Renal cortex interstitium (tissue), 11 donors: Measurements from ENCODE around the gene DOCK1. TPM values are rescaled to one million over a fixed set of nuclear protein-coding genes. Genes with fewer than 3 reads are reported as not detected.

Source experiments
- DNase-seq, 11 donors: peaks; one replicate each; pipeline ENCODE4 v3.0.0-alpha.2; 2013; ENCODE audit warnings: low read depth in 9 of 11, low spot score in 4 of 11; ENCODE audit errors: extremely low read depth in 1 of 11
- polyA plus RNA-seq, 3 donors: library from polyadenylated mRNA; unstranded; fragments of 120-200 nt; gene quantifications; one replicate each; pipeline ENCODE4 v1.2.1, GENCODE V29; 2013; ENCODE audit not compliant: insufficient read length in 3 of 3

DOCK1 gene
- polyA plus RNA-seq, 3 donors, result 62.5 to 69.5 (median 64.8) TPM

DNA sequence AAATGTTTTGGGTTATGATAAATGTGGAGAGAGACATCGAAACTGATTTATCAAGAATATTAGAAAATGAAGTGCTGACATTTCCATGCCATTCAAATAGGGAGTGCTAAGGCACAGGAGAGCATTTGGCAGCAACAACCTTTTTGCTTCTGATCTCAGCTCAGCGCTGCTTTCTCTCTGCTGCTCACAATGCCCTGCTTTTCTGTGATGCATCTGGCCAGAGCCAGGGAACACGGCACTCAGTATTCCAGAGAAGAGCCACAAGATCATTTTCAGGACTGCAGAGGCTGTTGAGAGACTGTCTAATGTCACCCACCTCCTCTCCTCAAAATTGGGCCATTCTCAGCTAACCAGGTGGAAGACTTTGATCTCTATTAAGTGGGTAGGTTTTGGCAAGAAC is 263.0 kb downstream of the DOCK1 start:
- no peak for DNase-seq

DNA sequence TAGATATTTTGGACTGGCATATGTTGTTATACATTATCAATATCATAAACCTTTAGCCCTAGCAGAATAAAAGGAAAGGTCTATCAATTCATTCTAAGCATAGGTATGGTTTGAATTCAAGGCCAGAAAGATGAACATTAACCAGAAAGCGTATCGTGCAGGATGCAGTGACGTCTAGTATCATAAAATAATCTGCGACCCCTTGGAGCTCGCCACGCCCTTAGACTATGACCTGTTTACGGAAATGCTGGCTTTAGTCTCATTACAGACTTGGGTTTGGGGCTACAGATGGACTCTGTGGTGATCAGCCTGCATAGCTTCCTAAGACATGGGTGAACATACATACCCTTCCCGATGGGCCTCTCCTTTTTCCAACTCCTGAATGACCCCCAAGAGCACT is 269.6 kb downstream of the DOCK1 start:
- DNase-seq, result no peak

DNA sequence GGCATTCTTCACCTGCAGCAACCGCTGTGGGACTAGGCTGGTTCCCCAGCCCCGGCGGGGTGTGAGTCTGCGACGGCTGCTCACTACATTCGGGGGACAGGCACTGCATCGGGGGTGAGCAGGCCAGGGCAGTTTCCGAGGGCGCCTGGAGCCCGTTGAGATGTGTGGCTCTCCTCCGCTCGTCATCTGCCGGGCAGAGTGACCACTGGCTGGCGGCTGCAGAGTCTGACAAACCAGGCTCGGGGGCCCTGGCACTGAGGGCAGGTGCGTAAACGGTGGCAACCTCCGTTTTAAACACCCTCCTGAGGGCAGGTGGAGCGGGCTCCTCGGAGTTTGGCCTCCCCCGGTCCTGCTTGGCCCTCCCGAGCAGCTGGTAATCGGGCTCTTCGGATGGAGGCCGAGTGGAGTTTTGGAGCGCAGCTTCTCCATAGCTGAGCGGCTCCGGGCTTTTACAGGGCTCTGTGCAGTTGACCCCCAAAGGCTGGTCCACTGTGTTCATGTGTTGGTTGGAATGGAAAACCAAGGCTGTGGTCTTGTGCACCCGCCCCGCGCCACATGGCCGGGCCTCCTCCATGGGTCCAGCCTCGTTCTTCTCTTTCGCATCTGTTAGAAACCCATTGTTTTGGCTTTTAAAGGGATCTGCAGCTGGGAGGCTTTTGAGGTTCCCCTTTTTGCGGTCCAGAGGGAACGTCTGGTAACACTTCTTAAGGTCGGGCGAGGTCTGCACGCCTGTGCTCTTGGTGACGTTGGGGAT is 270.3 kb downstream of the DOCK1 start:
- no peak for DNase-seq

DNA sequence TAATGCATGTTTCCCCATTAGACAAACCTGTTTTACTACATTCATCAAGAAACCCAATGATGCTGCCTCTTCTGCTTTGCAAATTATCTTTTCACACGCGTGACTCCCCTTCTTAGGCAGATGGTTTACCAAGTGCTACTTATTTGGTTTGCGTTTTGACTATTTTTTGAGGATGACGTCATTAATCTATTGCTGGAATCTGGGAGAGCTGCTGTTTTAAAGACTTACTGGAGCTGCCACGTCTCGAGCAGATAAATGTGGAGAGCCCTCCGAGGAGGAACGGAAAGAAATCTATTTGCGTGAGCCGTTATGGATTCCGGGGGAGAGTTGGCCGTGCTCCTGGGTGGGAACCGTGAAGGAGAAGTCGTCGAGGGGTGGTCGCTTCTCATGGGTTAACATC is 271.4 kb downstream of the DOCK1 start:
- DNase-seq, result no peak

DNA sequence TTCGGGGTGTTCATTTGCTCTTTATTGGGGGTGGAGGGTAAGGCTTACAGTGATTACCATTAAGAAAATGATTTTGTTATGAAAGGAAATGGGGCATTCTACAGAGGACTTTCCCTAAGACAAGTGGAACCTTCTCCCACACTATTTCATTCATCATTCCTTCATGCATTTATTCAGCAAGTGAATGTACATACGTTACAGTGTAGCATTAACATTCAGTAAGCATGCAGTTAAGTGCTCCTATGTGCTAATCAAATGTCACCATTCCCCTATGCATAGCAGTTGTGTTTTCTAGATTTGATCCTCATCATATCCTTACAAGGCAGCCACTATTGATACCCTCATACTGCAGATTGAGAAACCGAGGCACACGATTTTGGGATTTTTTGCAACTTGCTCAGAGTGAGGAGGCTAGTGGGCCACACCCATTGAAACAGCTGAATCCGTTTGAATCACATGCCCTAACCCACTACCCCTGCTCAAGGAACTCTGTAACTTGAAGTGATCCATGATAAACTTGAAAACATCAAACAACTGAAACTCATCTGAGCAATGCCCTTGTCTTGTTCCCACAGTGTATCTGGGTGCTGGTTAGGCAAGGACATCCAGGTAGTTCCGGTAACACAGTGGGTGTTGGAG is 274.5 kb downstream of the DOCK1 start:
- DNase-seq, result no peak

DNA sequence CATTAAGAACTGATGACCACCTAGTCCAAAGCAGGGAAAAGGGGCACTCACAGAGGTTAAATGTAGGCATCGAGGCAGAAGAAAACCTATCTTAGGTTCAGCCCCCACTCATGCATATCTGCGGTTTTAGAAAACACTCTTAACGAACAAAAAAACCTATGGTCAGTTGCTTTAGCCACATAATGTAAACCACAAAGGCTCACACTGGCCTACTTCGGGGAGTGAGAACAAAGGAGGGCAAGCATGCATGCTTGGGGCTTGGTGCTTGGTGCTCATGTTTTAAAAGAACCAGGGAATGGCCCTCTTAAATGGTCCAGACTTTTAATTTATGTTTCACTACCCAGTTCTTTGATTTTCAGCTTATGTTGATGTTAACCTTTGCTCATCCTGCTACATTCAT is 276.9 kb downstream of the DOCK1 start:
- DNase-seq, result no peak

DNA sequence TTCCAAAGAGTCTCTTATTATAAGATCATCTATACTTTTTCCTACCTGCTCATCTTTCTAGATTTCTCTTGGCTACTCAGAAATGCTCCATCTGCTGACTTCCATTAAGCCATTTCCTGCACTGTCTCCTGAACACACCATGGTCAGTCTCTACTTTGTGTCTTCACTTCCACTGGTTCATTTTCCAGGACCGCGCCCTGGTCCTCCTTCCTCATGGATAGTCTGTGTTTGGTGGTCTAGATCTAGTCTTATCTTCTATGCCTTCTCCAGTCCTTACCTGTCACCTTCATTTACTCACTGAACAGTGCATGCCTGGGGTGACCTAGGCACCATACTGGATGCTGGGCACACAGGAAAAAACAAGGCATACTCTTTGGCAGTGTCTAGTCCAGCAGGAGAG is 279.4 kb downstream of the DOCK1 start:
- no peak for DNase-seq

DNA sequence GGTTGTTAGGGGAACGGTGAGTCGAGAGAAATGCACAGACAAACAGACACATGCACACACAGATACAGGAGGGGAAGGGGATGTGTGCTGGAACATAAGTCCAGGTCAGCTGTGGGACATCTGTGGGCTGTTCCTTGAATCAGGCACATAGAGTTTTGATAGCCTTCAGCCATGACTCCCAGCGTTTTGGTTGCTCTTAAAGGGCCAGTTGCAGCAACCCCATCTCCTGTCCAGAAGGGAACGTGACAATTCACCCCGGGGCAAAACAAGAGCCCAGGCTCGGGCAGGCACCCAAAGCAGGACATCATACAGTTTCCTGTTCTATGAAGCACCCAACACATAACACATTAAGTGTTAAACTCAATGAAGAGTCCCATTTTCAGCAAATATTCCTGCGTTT is 281.6 kb downstream of the DOCK1 start:
- DNase-seq, result no peak

DNA sequence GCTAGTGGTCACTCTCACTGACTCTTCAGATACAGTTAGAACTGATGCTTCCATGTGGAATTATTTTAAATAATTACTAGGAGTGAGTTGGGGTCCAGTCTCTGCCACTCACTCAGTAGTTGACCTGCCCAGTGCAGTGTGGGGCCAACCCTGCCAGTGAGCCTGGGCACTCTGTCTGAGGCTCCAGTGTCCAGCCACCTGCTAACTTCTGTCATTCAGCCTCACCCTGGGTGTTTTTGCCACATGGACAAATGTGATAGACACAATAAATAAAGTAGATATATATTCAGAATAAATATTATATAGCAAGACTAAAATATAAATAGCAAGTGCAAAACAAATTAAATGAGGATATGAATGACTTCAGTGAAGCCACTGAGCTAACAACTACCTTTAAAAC is 284.0 kb downstream of the DOCK1 start:
- DNase-seq, result no peak

DNA sequence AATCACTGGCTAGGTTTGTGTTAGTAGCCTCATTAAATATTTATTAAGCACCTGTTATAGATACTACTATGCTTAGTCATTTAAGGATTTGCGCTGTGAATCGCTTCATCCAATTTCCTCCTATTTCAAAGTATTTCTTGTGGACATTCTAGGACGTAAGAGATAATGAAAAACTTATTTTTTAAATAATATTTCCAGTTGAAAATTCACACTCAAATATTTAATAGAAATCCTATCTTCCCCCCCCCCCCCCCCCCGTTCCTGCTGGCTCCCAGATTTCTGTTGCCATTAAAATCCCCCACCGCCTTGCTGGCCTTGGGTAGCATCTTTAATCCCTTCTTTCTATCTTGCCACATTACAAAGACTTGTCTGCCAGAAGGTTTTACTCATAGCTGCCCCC is 285.2 kb downstream of the DOCK1 start:
- DNase-seq, result no peak

DNA sequence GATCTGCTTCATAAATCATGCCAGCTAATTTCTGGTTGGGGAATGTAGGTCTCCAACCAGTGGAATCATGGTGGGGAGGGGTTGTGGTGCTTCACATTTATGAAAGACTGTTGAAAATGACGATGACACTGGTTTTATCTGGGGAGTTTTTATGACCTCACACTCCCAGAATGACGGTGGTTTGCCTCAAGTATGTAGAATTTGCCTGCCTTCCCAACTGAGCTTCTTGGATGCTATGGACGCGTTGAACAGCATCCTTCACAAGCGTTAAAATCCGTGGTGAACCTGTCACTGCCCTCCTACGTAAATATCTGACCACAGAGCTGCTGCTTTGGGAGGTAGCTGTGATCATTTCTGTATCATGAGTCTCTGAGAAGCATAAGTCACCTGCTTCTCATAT is 287.9 kb downstream of the DOCK1 start:
- DNase-seq, result no peak

DNA sequence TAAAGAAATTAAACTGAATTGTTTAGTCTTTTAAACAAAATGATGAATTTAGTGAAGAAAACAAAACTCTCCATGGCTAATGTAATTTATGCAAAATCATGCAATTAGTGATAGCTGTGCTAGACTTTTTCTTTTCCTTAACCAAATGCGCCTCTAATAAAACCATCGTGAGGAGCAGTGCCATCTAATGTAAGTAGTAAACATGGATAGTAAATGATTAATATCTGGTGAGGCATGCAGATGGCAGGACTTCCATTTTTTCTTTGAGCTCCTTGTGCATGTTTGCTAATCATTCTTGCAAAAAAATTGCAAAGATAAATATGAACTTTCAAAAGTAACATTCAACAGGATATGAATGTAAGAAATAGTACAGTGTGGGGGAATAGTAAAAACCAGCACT is 288.9 kb downstream of the DOCK1 start:
- DNase-seq, result no peak

DNA sequence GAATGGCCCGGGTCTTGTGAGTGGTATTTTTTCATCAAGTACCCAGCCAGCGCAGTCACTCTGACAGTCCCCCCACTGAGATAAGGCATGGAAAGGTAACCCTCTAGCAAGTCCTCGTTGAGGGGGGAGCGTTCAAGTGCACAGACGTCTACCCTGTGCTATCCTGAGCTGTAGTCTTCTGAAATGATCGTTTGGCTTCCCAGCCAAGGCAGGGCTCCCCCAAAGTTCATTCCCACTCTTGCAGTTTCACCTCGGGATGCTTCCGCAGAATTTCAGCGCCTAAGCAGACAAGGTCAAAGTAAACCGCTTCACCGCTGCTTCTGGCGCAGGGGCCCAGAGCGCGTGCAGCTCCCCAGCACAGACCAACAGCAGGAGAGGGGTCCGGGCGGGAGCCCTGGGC is 289.4 kb downstream of the DOCK1 start:
- DNase-seq, result no peak

DNA sequence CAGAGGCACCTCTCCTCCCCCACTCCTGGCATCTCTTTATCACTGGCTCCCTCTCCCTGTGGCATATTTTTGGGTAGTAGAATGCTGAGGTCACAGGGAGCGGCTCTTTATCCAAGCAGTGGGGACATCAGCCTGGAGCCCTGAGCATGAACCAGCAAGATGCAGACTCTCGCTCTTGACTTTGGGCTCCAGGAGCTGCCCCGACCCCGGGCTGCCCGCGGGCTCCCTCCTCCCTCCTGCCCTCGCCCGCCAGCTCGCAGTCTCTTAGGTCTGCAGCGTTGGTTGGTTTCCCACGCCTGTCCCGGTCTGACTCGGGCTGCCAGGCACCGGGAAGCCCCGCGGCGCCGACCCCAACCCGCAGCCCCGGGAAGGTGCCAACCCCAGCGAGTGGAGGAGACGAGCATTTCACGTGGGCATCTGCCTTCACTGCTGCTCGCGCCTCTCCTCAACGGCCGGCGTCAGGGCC is 289.8 kb downstream of the DOCK1 start:
- DNase-seq, result no peak

DNA sequence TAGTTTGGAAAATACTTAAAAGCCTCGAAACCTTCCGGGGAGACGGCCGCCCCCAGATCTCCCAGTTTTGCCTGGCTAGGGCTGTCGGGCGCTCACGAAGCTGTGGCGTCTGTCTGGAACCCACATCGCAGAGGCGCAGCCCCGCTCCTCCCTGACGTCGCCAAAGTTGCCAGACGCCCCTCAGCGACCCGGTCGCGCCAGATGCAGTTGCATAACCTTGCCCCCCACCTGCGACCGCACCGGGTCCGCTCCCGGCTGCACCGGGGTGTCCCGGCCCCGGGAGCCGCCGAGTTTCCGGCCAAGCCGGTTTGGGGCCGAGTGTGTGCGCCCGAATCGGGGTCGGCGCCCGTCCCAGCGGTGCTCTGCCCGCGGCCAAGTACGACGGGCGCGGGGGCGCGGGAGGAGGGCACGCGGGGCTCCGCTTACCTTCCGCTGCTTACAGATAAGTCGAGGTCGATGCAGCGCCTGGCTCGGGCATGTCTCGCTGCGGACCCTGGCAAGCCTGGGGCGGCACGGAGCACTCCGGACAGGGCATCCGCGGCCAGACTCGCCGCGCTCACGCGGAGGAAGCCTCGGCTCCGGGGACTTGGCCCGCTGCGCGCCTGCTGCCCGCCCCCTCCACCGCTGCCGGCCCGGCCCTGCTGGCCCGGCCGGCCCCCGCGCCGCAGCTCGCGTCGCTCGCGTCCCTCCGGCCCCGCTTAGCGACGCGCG is 290.5 kb downstream of the DOCK1 start:
- DNase-seq, result peak in 1 of 11 donors; percentile 20

DNA sequence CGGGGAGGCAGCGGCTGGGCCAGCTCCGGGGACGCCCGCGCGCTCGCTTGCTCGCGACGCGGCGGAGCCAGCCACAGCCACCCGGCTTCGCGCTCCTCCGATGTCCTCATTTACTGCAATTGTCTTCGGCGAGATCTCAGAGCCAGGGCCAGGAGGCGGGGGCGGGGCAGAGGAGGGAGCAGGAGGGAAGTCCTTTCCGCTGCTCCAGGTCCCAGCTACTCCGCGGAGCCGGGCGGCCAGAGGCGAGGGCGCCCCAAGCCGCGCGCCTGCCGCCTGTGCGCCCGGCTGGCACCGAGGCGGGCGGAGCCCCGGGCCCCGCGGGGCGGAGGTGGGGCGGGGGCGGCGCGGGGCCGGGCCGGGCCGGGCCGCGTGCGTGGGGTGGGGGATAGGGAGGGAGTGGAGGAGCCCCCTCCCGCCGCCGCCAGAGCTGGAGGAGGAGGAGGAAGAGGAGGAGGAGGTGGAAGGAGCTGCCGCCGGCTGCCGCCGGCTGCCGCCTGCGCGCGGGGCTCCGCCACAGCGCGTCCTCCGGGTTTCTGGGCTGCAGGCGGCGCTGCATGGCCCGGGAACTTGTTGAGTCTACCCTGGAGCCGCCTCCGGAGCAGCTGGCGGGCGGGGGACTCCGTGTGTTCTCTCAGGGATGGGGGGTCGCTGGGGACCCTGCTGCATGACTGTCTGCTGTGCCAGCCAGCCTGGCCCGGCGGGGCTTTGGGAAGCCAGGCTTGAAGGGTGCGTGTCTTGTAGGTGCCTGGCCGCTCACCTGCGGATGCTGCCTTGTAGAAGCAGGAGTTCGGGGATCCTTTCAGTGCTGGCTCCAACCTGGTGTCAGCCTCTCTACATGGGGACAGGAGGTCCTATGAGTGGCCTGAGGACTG is 291.3 kb downstream of the DOCK1 start, which contains the start of gene INSYN2A:
TSS of gene INSYN2A (minus strand) at position 310 of the 872 bp plus-strand sequence. CDS start 20,196 bp downstream, outside the sequence.
- DNase-seq, result peak in 3 of 11 donors; percentile 52 to 53 (median 52)

DNA sequence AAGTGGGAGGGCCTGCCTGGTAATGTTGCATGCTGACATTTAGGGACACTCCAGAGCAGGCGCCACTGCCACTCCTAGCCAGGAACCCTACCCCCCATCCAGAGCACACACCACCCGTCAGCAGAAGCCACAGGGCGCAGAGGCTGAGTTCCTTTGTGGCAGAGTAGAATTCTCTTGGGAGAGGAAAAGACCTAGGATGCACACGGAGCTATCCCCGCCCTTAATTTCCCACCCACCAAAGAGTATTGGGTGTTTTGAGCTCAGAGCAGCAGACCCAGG is 291.9 kb downstream of the DOCK1 start:
- no peak for DNase-seq

DNA sequence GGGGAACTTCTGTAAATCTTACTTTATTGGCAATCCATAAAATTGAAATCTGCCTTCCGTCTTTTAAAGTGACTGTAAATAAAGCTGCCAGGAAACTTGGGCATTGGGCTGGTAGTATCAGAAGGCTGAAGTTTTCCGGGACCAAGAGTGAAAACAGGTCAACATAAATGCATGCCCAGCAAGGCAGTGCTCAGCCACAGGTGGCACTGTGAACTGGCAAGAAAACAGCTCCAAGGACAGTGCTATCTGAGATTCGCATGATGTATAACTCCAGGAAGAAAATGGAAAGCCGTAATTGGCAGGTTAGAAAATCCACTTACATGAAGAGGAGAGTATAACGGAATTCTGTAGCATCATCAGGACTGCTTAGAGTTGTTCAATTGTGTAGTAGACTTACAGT is 293.1 kb downstream of the DOCK1 start:
- no peak for DNase-seq

DNA sequence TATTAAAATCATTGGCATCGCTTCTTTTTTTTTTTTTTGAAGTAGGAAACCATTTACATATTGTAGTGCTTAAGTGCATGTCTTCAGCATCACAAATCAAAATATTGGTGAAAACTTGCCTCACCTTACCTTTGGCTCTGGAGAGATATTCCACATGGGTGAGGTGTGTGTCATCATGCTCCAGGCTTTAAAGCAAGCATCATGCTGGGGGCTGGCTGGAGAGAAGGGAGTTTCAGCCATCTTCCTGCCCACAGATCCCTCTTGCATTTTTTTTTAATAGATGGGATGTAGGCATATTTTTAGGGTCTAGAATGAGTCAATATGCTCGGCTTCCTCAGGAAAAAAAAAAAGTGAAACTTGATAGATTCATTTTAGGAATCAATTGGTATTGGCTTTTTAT is 293.5 kb downstream of the DOCK1 start:
- DNase-seq, result no peak
